ENCODE measurements around the gene HELLS. TPM values are rescaled to one million over a fixed set of nuclear protein-coding genes. Genes with fewer than 3 reads are reported as not detected.
A peak's percentile ranks its signal among the peaks of the same experiment; 100 is the strongest.
"Not testable (repeated sequence)": the region's sequence is repeated elsewhere in the genome, so short reads cannot be mapped to it uniquely, and the experiment has no call there.

Gene HELLS
- 25.4 TPM for polyA plus RNA-seq (2013, experiment 1 of 2)
- 23.0 TPM for polyA plus RNA-seq (2013, experiment 2 of 2)

- WGBS, 2 experiments (ENCODE audit: insufficient coverage in 2 of 2), result 0% methylated on average over 36 to 37 of the region's 48 CpGs
- peak within 1 kb of the TSS; percentile 95 for H3K4me3 ChIP-seq (ENCODE audit: extremely low read depth, insufficient read depth, low read length, poor library complexity, severe bottlenecking)
- H3K9me3 ChIP-seq (ENCODE audit: control insufficient read depth, low read length), result no peaks in the 10 kb centered on the region
- peaks cover 11% of the 10 kb centered on the region for H3K4me1 ChIP-seq (ENCODE audit: control insufficient read depth, insufficient read depth, low read length, poor library complexity, severe bottlenecking)
- peaks cover 7% of the 10 kb centered on the region for H3K36me3 ChIP-seq (ENCODE audit: control insufficient read depth, insufficient read depth, low read length)
- H3K27ac ChIP-seq (ENCODE audit: low read depth, low read length, severe bottlenecking), result peak within 1 kb of the TSS; percentile 92
These were observed at the start of gene HELLS for GRCh38 chr10:94545391-94546048. Gene HELLS, plus strand, starts transcription at chr10:94545788. Its CDS starts 134 bp downstream, at chr10:94545922.

GRCh38 chr10:94496010-94496409 is 49.6 kb upstream of the HELLS start:
- Histone ChIP-seq H3K4me1 (ENCODE audit: control insufficient read depth, insufficient read depth, low read length, poor library complexity, severe bottlenecking) (no peaks in the 10 kb centered on the region), H3K9me3 (ENCODE audit: control insufficient read depth, low read length) (no peaks in the 10 kb centered on the region), H3K36me3 (ENCODE audit: control insufficient read depth, insufficient read depth, low read length) (no peaks in the 10 kb centered on the region), H3K4me3 (ENCODE audit: extremely low read depth, insufficient read depth, low read length, poor library complexity, severe bottlenecking) (no peak overlapping the region), H3K27ac (ENCODE audit: low read depth, low read length, severe bottlenecking) (no peak overlapping the region)
- WGBS, 2 experiments (ENCODE audit: insufficient coverage in 2 of 2), result 96 to 100% methylated on average over 3 of the region's 4 CpGs

- WGBS, 2 experiments (ENCODE audit: insufficient coverage in 2 of 2), result 82% methylated on average over 1 of the region's 3 CpGs; no CpG with 5 or more reads in 1 of the 2 experiments
- Histone ChIP-seq H3K4me1 (ENCODE audit: control insufficient read depth, insufficient read depth, low read length, poor library complexity, severe bottlenecking) (no peaks in the 10 kb centered on the region), H3K27ac (ENCODE audit: low read depth, low read length, severe bottlenecking) (no peak overlapping the region), H3K9me3 (ENCODE audit: control insufficient read depth, low read length) (no peaks in the 10 kb centered on the region), H3K36me3 (ENCODE audit: control insufficient read depth, insufficient read depth, low read length) (no peaks in the 10 kb centered on the region), H3K4me3 (ENCODE audit: extremely low read depth, insufficient read depth, low read length, poor library complexity, severe bottlenecking) (no peak overlapping the region)
These were observed 48.9 kb upstream of the HELLS start for GRCh38 chr10:94496646-94497045.

- Histone ChIP-seq H3K27ac (ENCODE audit: low read depth, low read length, severe bottlenecking) (no peak overlapping the region), H3K4me1 (ENCODE audit: control insufficient read depth, insufficient read depth, low read length, poor library complexity, severe bottlenecking) (no peaks in the 10 kb centered on the region), H3K36me3 (ENCODE audit: control insufficient read depth, insufficient read depth, low read length) (no peaks in the 10 kb centered on the region), H3K4me3 (ENCODE audit: extremely low read depth, insufficient read depth, low read length, poor library complexity, severe bottlenecking) (no peak overlapping the region), H3K9me3 (ENCODE audit: control insufficient read depth, low read length) (no peaks in the 10 kb centered on the region)
- WGBS, 2 experiments (ENCODE audit: insufficient coverage in 2 of 2), result no CpG with 5 or more reads among the region's 5 CpGs
These were observed 45.5 kb upstream of the HELLS start for GRCh38 chr10:94500063-94500462.

- Histone ChIP-seq H3K9me3 (ENCODE audit: control insufficient read depth, low read length) (no peaks in the 10 kb centered on the region), H3K4me3 (ENCODE audit: extremely low read depth, insufficient read depth, low read length, poor library complexity, severe bottlenecking) (no peak overlapping the region), H3K27ac (ENCODE audit: low read depth, low read length, severe bottlenecking) (no peak overlapping the region), H3K4me1 (ENCODE audit: control insufficient read depth, insufficient read depth, low read length, poor library complexity, severe bottlenecking) (no peaks in the 10 kb centered on the region), H3K36me3 (ENCODE audit: control insufficient read depth, insufficient read depth, low read length) (no peaks in the 10 kb centered on the region)
- 66 to 100% methylated on average over 2 of the region's 5 CpGs for WGBS, 2 experiments (ENCODE audit: insufficient coverage in 2 of 2)
These were observed 24.0 kb upstream of the HELLS start for GRCh38 chr10:94521276-94522250.

GRCh38 chr10:94524146-94524545 is 21.4 kb upstream of the HELLS start:
- no peaks in the 10 kb centered on the region for H3K9me3 ChIP-seq (ENCODE audit: control insufficient read depth, low read length)
- no peaks in the 10 kb centered on the region for H3K36me3 ChIP-seq (ENCODE audit: control insufficient read depth, insufficient read depth, low read length)
- no peak overlapping the region for H3K27ac ChIP-seq (ENCODE audit: low read depth, low read length, severe bottlenecking)
- H3K4me3 ChIP-seq (ENCODE audit: extremely low read depth, insufficient read depth, low read length, poor library complexity, severe bottlenecking), result no peak overlapping the region
- no peaks in the 10 kb centered on the region for H3K4me1 ChIP-seq (ENCODE audit: control insufficient read depth, insufficient read depth, low read length, poor library complexity, severe bottlenecking)
- WGBS, 2 experiments (ENCODE audit: insufficient coverage in 2 of 2), result 92 to 95% methylated on average over 4 to 5 of the region's 7 CpGs

- Histone ChIP-seq H3K4me1 (ENCODE audit: control insufficient read depth, insufficient read depth, low read length, poor library complexity, severe bottlenecking) (no peaks in the 10 kb centered on the region), H3K9me3 (ENCODE audit: control insufficient read depth, low read length) (no peaks in the 10 kb centered on the region), H3K36me3 (ENCODE audit: control insufficient read depth, insufficient read depth, low read length) (no peaks in the 10 kb centered on the region), H3K27ac (ENCODE audit: low read depth, low read length, severe bottlenecking) (no peak overlapping the region), H3K4me3 (ENCODE audit: extremely low read depth, insufficient read depth, low read length, poor library complexity, severe bottlenecking) (no peak overlapping the region)
- no CpG with 5 or more reads among the region's 5 CpGs for WGBS, 2 experiments (ENCODE audit: insufficient coverage in 2 of 2)
These were observed 20.9 kb upstream of the HELLS start for GRCh38 chr10:94524711-94525110.

- H3K4me1 ChIP-seq (ENCODE audit: control insufficient read depth, insufficient read depth, low read length, poor library complexity, severe bottlenecking); H3K36me3 ChIP-seq (ENCODE audit: control insufficient read depth, insufficient read depth, low read length); H3K9me3 ChIP-seq (ENCODE audit: control insufficient read depth, low read length); H3K27ac ChIP-seq (ENCODE audit: low read depth, low read length, severe bottlenecking); H3K4me3 ChIP-seq (ENCODE audit: extremely low read depth, insufficient read depth, low read length, poor library complexity, severe bottlenecking): not testable (repeated sequence)
These were observed 14.0 kb upstream of the HELLS start for GRCh38 chr10:94531550-94531949.

- H3K9me3 ChIP-seq (ENCODE audit: control insufficient read depth, low read length), result no peaks in the 10 kb centered on the region
- no peak overlapping the region for H3K27ac ChIP-seq (ENCODE audit: low read depth, low read length, severe bottlenecking)
- no peaks in the 10 kb centered on the region for H3K36me3 ChIP-seq (ENCODE audit: control insufficient read depth, insufficient read depth, low read length)
- WGBS, 2 experiments (ENCODE audit: insufficient coverage in 2 of 2), result 100% methylated on average over 1 of the region's 1 CpG; no CpG with 5 or more reads in 1 of the 2 experiments
- H3K4me3 ChIP-seq (ENCODE audit: extremely low read depth, insufficient read depth, low read length, poor library complexity, severe bottlenecking), result no peak overlapping the region
- no peaks in the 10 kb centered on the region for H3K4me1 ChIP-seq (ENCODE audit: control insufficient read depth, insufficient read depth, low read length, poor library complexity, severe bottlenecking)
These were observed 12.6 kb upstream of the HELLS start for GRCh38 chr10:94533027-94533426.

- H3K36me3 ChIP-seq (ENCODE audit: control insufficient read depth, insufficient read depth, low read length); H3K27ac ChIP-seq (ENCODE audit: low read depth, low read length, severe bottlenecking); H3K4me1 ChIP-seq (ENCODE audit: control insufficient read depth, insufficient read depth, low read length, poor library complexity, severe bottlenecking); H3K9me3 ChIP-seq (ENCODE audit: control insufficient read depth, low read length); H3K4me3 ChIP-seq (ENCODE audit: extremely low read depth, insufficient read depth, low read length, poor library complexity, severe bottlenecking): not testable (repeated sequence)
- 100% methylated on average over 1 of the region's 2 CpGs; no CpG with 5 or more reads in 1 of the 2 experiments for WGBS, 2 experiments (ENCODE audit: insufficient coverage in 2 of 2)
These were observed 3.3 kb upstream of the HELLS start for GRCh38 chr10:94542282-94542681.

Data from mesodermal cell (in vitro differentiated cells).